ENCODE data around the gene KDM1A. TPM values are rescaled to one million over a fixed set of nuclear protein-coding genes. Genes with fewer than 3 reads are reported as not detected.

The KDM1A gene
- total and polyA plus RNA-seq, 2 donors (not counting 3 experiments of a cell fraction or from before 2014, with no cell fraction given) = 105 to 111 TPM

GRCh38 chr1:23126801-23127200 is 107.5 kb downstream of the KDM1A start:
- Histone ChIP-seq H3K79me2 (ENCODE audit: control insufficient read depth, insufficient read depth, low read length) (peaks cover 95% of the 10 kb centered on the region), H3K27me3 (ENCODE audit: control insufficient read depth in 2 of 2, insufficient read depth in 2 of 2, low read length in 2 of 2) (no peaks in the 10 kb centered on the region), H3K9me3 (replicated peaks; ENCODE audit: control insufficient read depth, insufficient read depth, low read length) (no peaks in the 10 kb centered on the region), H3K4me2 (ENCODE audit: insufficient read depth, low read length) (no peak overlapping the region), H2AFZ (ENCODE audit: low read depth, low read length) (no peak overlapping the region), H3K4me3 (replicated peaks in 1 of 3; ENCODE audit: insufficient read depth in 1 of 3, low read depth in 1 of 3, low read length in 3 of 3) (no peak overlapping the region), H3K36me3 (ENCODE audit: control insufficient read depth in 2 of 2, extremely low read depth in 1 of 2, insufficient read depth in 2 of 2, low read length in 2 of 2) (no peaks in the 10 kb centered on the region), H3K9me1 (replicated peaks; ENCODE audit: control insufficient read depth, extremely low read depth, insufficient read depth, low read length) (no peaks in the 10 kb centered on the region), H3K9ac (replicated peaks; ENCODE audit: extremely low read depth, insufficient read depth, low read length) (no peak overlapping the region), H4K20me1 (replicated peaks; ENCODE audit: control insufficient read depth, extremely low read depth, insufficient read depth, low read length) (peaks cover 30% of the 10 kb centered on the region), H3K4me1 (ENCODE audit: control insufficient read depth, extremely low read depth, insufficient read depth, low read length) (peaks cover 72% of the 10 kb centered on the region), H3K27ac (ENCODE audit: insufficient read depth, low read depth, low read length) (peak overlapping the region; percentile 2)
- POLR2A ChIA-PET = interaction anchor here (1.0 kb wide), 1 partner anchor 16 kb away, joined by 3 read pairs; no protein-coding TSS in a partner anchor
- DNase-seq (ENCODE audit: low read depth, low spot score) (peak; percentile 34), FAIRE-seq (no peak)
- BruUV-seq (replicated peaks) = no TSS peak
- TF ChIP-seq JUN (IDR thresholded peaks at IDR 0.05; ENCODE audit: borderline replicate concordance, insufficient read depth, insufficient read length, low read depth) (no peak), POLR2A (IDR thresholded peaks at IDR 0.05; ENCODE audit: low read depth, low read length) (no peak), CTCF (IDR thresholded peaks at IDR 0.05; ENCODE audit: extremely low read depth in 1 of 2, insufficient read depth in 1 of 2, low read depth in 1 of 2, low read length in 2 of 2) (no peak), FOS (IDR thresholded peaks at IDR 0.05; ENCODE audit: borderline replicate concordance, insufficient read depth, low read length) (no peak), MAX (IDR thresholded peaks at IDR 0.05; ENCODE audit: insufficient read depth, insufficient read length) (no peak), MYC (IDR thresholded peaks at IDR 0.05; ENCODE audit: low read depth, low read length) (no peak), EZH2 (IDR thresholded peaks at IDR 0.05; ENCODE audit: borderline replicate concordance, low read depth, low read length, severe bottlenecking) (no peak), GATA2 (IDR thresholded peaks at IDR 0.05; ENCODE audit: insufficient read depth, insufficient read length, low read depth, low read length) (no peak), POLR2AphosphoS5 (IDR thresholded peaks at IDR 0.05; ENCODE audit: insufficient read depth, low read depth, low read length) (no peak)
- dilution Hi-C loops (cut with MboI; ENCODE audit: extremely low pct_ligation_motif_present, low sequenced_read_pairs) = no loop called here
- intact Hi-C loops (cut with micrococcal nuclease) = no loop called here
- CTCF ChIA-PET = interaction anchor here (1.0 to 1.5 kb wide), 3 partner anchors 11 to 58 kb away, joined by 3 to 5 read pairs (median 4); no protein-coding TSS in a partner anchor
